Measurements from ENCODE around the gene PODN. TPM values are rescaled to one million over a fixed set of nuclear protein-coding genes. Genes with fewer than 3 reads are reported as not detected.

Gene PODN
- total and polyA plus RNA-seq, 8 donors, result 8.3 to 356 (median 33.5) TPM

GRCh38 chr1:53083636-53084588, 21.9 kb downstream of the PODN start:
- H3K27me3 ChIP-seq, result no peaks in the 10 kb centered on the region
- TF ChIP-seq POLR2A (IDR thresholded peaks at IDR 0.05), result no peak
- no peak for TF ChIP-seq EP300 (IDR thresholded peaks at IDR 0.05)
- TF ChIP-seq, protein P1, sequence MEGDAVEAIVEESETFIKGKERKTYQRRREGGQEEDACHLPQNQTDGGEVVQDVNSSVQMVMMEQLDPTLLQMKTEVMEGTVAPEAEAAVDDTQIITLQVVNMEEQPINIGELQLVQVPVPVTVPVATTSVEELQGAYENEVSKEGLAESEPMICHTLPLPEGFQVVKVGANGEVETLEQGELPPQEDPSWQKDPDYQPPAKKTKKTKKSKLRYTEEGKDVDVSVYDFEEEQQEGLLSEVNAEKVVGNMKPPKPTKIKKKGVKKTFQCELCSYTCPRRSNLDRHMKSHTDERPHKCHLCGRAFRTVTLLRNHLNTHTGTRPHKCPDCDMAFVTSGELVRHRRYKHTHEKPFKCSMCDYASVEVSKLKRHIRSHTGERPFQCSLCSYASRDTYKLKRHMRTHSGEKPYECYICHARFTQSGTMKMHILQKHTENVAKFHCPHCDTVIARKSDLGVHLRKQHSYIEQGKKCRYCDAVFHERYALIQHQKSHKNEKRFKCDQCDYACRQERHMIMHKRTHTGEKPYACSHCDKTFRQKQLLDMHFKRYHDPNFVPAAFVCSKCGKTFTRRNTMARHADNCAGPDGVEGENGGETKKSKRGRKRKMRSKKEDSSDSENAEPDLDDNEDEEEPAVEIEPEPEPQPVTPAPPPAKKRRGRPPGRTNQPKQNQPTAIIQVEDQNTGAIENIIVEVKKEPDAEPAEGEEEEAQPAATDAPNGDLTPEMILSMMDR (IDR thresholded peaks at IDR 0.05), result no peak
- no peak for TF ChIP-seq POLR2AphosphoS5 (IDR thresholded peaks at IDR 0.05)
- peaks cover 3 to 92% (median 38%) of the 10 kb centered on the region in 4 donors for H3K36me3 ChIP-seq
- peaks cover 0 to 21% (median 3%) of the 10 kb centered on the region in 4 donors for H3K4me1 ChIP-seq
- H3K4me3 ChIP-seq, result no peak overlapping the region
- no peak for DNase-seq
- H3K27ac ChIP-seq, result no peak overlapping the region
- no peaks in the 10 kb centered on the region for H3K9me3 ChIP-seq
- intact Hi-C loops (cut with DNase I; ENCODE audit: low total_unique reads), result no loop called here
- 72 to 77% (median 75%) methylated on average over 16 to 17 of the region's 17 CpGs for WGBS, 5 donors

GRCh38 chr1:53084589-53084971, 22.6 kb downstream of the PODN start:
- no peaks in the 10 kb centered on the region for H3K9me3 ChIP-seq
- 72 to 91% (median 90%) methylated on average over 4 to 8 of the region's 8 CpGs for WGBS, 5 donors
- peaks cover 0 to 26% (median 5%) of the 10 kb centered on the region in 4 donors for H3K4me1 ChIP-seq
- intact Hi-C loops (cut with DNase I; ENCODE audit: low total_unique reads), result no loop called here
- H3K27me3 ChIP-seq, result no peaks in the 10 kb centered on the region
- TF ChIP-seq POLR2A (IDR thresholded peaks at IDR 0.05) (no peak), POLR2AphosphoS5 (IDR thresholded peaks at IDR 0.05) (no peak), EP300 (IDR thresholded peaks at IDR 0.05) (no peak)
- TF ChIP-seq, protein P1 (IDR thresholded peaks at IDR 0.05), result no peak
- H3K27ac ChIP-seq, result no peak overlapping the region
- H3K4me3 ChIP-seq, result no peak overlapping the region
- DNase-seq, result no peak
- H3K36me3 ChIP-seq, result peaks cover 0 to 85% (median 34%) of the 10 kb centered on the region in 4 donors

DNA sequence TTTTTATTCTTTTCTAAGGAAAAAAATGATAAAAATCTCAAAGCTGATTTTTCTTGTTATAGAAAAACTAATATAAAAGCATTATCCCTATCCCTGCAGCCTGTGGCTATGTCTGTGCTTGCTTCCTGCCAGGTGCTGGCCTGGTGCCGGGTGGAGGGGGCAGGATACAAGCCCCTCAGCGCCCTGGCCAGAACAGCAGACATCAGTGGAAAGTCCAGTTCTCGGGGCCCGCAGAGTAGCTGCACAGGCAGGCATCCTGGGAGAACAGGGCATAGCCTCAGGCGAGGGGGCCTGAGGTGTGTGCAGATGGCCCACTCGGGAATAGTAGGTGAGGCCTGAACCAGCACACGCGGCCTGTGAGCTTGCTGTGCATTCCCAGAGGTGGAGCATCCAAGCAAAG, 23.4 kb downstream of the PODN start:
- 92 to 97% (median 95%) methylated on average over 4 to 8 of the region's 8 CpGs for WGBS, 5 donors
- intact Hi-C loops (cut with DNase I; ENCODE audit: low total_unique reads), result no loop called here
- peaks cover 0 to 27% (median 10%) of the 10 kb centered on the region in 4 donors for H3K4me1 ChIP-seq
- H3K9me3 ChIP-seq, result no peaks in the 10 kb centered on the region
- DNase-seq, result no peak
- no peak for TF ChIP-seq POLR2AphosphoS5 (IDR thresholded peaks at IDR 0.05)
- no peak for TF ChIP-seq POLR2A (IDR thresholded peaks at IDR 0.05)
- TF ChIP-seq EP300 (IDR thresholded peaks at IDR 0.05), result no peak
- TF ChIP-seq, protein P1 (IDR thresholded peaks at IDR 0.05), result no peak
- H3K4me3 ChIP-seq, result no peak overlapping the region
- peaks cover 0 to 77% (median 30%) of the 10 kb centered on the region in 4 donors for H3K36me3 ChIP-seq
- no peak overlapping the region for H3K27ac ChIP-seq
- H3K27me3 ChIP-seq, result no peaks in the 10 kb centered on the region

DNA sequence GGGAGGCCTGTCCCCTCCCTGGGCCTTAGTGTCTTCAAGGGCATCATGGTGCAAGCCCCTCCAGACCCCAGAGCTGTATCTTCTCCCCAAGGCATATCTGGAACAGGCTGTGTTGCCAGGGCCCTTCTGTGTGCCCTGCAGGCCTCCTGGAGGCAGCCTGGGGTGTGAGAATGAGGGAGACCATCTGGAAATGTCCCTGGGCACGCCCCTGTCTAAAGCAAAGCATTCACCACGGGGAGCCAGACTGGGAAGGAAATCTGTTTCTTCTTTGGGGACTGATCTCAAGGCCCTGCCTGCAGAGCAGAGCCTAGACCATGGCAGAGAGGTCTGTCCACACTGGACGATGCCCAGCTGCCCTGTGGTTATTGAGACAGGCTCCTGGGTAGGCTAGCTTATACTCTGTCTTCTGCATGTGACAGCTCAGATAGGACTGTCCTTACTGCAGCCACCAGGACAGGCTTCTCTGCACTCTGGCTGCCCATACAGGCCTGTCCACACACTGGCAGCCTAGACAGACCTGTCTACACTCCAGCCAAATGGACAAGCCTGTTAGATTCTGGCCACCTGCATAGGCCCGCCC, 24.6 kb downstream of the PODN start:
- peaks cover 0 to 65% (median 21%) of the 10 kb centered on the region in 4 donors for H3K36me3 ChIP-seq
- DNase-seq, result no peak
- peak overlapping the region in 1 of 5 donors; percentile 1 for H3K27ac ChIP-seq
- H3K27me3 ChIP-seq, result no peaks in the 10 kb centered on the region
- no peaks in the 10 kb centered on the region for H3K9me3 ChIP-seq
- TF ChIP-seq POLR2A (IDR thresholded peaks at IDR 0.05) (no peak), POLR2AphosphoS5 (IDR thresholded peaks at IDR 0.05) (no peak), EP300 (IDR thresholded peaks at IDR 0.05) (no peak)
- TF ChIP-seq, protein P1 (IDR thresholded peaks at IDR 0.05), result no peak
- 50 to 77% (median 70%) methylated on average over 4 of the region's 4 CpGs for WGBS, 5 donors
- intact Hi-C loops (cut with DNase I; ENCODE audit: low total_unique reads), result no loop called here
- H3K4me3 ChIP-seq, result no peak overlapping the region
- H3K4me1 ChIP-seq, result peaks cover 10 to 36% (median 20%) of the 10 kb centered on the region in 4 donors

Measured in stomach (tissue), 9 donors.